ENCODE data around the gene OSTF1.

DNA sequence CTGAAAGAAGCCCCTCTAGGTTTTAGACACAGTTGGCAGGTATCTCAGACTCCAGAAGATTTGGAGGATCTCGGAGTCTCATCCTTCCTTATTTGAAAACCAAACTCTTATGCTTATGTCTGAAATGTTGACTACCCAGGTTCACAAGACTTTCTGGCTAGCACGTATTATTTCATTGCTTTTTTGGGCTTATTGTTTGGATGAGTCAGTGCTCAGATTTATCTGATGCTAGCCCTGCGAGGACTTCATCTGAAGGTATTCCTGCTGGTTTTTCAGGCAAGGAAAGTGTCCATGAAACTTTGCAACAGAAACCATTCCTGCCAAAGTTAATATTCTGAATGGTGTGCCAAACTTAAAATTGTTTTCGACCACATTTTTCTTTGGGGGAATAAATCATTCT, 8.5 kb downstream of the OSTF1 start:
- TF ChIP-seq, protein P1, sequence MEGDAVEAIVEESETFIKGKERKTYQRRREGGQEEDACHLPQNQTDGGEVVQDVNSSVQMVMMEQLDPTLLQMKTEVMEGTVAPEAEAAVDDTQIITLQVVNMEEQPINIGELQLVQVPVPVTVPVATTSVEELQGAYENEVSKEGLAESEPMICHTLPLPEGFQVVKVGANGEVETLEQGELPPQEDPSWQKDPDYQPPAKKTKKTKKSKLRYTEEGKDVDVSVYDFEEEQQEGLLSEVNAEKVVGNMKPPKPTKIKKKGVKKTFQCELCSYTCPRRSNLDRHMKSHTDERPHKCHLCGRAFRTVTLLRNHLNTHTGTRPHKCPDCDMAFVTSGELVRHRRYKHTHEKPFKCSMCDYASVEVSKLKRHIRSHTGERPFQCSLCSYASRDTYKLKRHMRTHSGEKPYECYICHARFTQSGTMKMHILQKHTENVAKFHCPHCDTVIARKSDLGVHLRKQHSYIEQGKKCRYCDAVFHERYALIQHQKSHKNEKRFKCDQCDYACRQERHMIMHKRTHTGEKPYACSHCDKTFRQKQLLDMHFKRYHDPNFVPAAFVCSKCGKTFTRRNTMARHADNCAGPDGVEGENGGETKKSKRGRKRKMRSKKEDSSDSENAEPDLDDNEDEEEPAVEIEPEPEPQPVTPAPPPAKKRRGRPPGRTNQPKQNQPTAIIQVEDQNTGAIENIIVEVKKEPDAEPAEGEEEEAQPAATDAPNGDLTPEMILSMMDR (IDR thresholded peaks at IDR 0.05) = no peak
- no peak for TF ChIP-seq POLR2AphosphoS5 (IDR thresholded peaks at IDR 0.05)

All from esophagus muscularis mucosa (tissue), 3 donors.